ENCODE data around the gene SLC2A9.
"Not testable (repeated sequence)": the region's sequence is repeated elsewhere in the genome, so short reads cannot be mapped to it uniquely, and the experiment has no call there.

Gene SLC2A9

GRCh38 chr4:9808077-9808476 is 213.2 kb downstream of the SLC2A9 start:
- no peak for DNase-seq

- DNase-seq = no peak
These were observed 216.4 kb downstream of the SLC2A9 start for GRCh38 chr4:9804918-9805317.

GRCh38 chr4:9800848-9801247 is 220.4 kb downstream of the SLC2A9 start:
- DNase-seq = no peak

GRCh38 chr4:9796641-9797040 is 224.7 kb downstream of the SLC2A9 start:
- not testable (repeated sequence) for DNase-seq

- no peak for DNase-seq
These were observed 228.9 kb downstream of the SLC2A9 start for GRCh38 chr4:9792381-9792780.

- DNase-seq = not testable (repeated sequence)
These were observed 235.4 kb downstream of the SLC2A9 start for GRCh38 chr4:9785891-9786290.

GRCh38 chr4:9782136-9782436 is 239.2 kb downstream of the SLC2A9 start:
- DNase-seq = no peak

GRCh38 chr4:9781343-9782135 is 239.8 kb downstream of the SLC2A9 start, which contains the start of gene DRD5:
Gene DRD5 (plus strand): TSS chr4:9781634. CDS start chr4:9782030, 396 bp downstream.
- no peak for DNase-seq

All from CD4-positive, alpha-beta T cell treated with Interleukin-17A for 4 hours (primary cell).